Measurements from ENCODE around the gene SPDYE16.
"Not testable (repeated sequence)": the region's sequence is repeated elsewhere in the genome, so short reads cannot be mapped to it uniquely, and the experiment has no call there.

The SPDYE16 gene

DNA sequence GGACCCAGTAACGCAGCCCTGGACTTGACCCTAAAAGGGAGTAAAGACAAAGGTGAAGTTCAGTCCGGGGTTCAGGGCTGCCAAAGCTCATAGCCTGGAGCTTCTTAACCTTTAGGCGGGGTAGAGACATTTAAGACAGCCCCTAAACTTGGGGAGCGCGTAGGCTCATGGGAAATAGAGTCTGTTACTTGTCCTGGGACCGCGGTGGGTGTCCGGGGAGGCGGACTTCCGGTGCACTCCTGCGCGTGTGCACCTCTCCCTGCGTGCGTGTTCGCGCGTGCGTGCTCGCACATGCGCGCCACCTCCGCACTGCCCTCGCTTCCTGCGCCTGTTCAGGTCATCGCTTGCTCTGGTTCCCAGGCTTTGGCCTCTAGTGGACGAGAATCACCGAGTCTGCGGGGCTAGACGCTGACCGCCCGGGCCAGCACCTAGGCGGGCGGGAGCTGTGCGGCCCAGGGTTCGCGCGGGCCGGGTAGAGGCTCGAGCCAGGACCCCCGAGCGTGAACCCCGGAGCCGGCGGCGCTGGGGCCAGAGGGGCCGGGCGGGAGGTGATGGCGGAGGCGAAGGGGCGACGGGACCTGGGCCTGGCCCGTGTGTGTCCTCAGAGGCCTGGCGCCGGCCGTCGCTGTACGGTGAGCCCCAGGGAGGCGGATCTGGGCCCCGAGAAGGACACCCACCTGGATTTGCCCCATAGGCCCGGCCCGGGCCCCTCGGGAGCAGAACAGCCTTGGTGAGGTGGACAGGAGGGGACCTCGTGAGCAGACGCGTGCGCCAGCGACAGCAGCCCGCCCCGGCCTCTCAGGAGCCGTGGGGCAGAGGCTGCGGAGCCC is 6.1 kb upstream of the SPDYE16 start:
- not testable (repeated sequence) for FAIRE-seq

GRCh38 chr7:76531643-76532042 is 11.5 kb downstream of the SPDYE16 start:
- FAIRE-seq: not testable (repeated sequence)

- FAIRE-seq: not testable (repeated sequence)
These were observed 16.9 kb downstream of the SPDYE16 start for GRCh38 chr7:76526183-76526582.

GRCh38 chr7:76516932-76517331 is 26.2 kb downstream of the SPDYE16 start:
- FAIRE-seq: not testable (repeated sequence)

GRCh38 chr7:76515999-76516443 is 27.1 kb downstream of the SPDYE16 start:
- no peak for FAIRE-seq

DNA sequence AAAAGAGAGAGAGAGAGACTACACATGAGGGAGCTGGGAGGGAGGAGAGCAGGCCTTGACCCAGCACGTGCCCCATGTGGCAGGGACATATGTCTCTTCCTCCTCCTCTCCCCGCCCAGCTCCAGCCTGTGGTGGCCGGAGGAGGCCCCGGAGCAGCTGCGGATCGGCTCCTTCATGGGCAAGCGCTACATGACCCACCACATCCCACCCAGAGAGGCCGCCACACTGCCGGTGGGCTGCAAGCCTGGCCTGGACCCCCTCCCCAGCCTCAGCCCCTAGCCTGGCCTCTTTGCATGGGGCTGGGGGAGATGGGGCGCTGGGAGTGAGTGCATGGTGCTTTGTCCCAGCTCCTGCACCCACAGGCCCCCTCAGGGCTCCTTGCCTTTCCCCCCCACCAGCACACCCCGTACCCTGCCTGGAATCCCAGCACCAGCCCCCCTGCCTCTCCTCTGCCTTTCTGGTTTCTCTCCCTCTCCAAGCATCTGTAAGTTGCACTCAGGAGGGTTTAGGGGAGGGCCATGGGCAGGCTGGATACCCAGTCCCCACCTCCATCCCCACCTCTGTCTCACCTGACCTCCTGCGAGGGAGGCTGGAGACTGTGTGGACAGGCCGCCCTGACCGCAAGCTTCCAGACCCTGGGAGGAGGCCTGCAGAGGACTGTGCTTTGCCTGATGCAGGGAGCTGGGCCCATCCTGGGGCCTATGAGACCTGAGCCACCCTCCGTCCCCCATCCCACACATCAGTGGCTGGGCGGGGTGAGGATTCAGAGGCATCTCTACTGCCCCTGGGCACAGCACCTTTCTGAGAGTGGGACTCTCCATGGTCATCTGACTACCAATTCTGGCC is 27.9 kb downstream of the SPDYE16 start:
- no peak for FAIRE-seq

DNA sequence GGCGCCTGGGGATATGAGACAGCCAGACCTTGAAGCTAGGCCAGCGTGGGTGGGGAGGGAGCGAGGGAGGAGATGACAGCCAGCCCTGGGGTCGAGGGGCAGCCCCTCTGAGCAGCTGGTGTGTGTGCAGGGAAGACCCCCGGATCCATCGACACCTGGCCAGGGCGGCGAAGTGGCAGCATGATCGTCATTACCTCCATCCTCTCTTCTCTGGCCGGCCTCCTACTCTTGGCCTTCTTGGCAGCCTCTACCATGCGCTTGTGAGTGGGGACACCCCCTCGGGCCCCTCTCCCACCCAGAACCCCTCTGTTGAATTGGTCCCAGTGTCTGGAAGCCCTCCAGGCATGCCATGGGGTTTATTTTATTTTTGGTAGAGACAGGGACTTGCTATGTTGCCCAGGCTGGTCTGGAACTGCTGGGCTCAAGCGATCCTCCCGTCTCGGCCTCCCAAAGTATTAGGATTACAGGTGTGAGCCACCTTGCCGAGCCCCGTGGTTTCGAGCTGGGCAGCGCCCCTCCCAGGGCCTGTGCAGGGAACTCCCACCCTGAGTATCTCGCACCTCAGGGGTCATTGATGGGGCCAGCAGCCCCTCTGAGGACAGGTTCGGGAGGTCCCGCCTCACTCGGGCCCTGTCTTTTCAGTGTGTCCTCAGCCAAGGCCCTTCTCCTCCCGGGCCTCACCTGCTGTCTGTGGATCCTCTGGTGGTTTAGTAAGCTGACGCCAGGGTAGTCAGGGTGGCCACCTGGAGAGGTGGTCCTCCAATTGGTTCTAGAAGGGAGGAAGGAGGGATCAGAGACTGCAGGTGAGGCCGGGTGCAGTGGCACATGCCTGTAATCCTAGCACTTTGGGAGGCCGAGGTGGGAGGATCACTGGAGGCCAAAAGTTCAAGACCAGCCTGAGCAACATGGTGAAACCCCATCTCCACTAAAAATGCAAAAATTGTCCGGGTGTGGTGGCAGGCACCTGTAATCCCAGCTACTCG is 29.0 kb downstream of the SPDYE16 start:
- FAIRE-seq: no peak

DNA sequence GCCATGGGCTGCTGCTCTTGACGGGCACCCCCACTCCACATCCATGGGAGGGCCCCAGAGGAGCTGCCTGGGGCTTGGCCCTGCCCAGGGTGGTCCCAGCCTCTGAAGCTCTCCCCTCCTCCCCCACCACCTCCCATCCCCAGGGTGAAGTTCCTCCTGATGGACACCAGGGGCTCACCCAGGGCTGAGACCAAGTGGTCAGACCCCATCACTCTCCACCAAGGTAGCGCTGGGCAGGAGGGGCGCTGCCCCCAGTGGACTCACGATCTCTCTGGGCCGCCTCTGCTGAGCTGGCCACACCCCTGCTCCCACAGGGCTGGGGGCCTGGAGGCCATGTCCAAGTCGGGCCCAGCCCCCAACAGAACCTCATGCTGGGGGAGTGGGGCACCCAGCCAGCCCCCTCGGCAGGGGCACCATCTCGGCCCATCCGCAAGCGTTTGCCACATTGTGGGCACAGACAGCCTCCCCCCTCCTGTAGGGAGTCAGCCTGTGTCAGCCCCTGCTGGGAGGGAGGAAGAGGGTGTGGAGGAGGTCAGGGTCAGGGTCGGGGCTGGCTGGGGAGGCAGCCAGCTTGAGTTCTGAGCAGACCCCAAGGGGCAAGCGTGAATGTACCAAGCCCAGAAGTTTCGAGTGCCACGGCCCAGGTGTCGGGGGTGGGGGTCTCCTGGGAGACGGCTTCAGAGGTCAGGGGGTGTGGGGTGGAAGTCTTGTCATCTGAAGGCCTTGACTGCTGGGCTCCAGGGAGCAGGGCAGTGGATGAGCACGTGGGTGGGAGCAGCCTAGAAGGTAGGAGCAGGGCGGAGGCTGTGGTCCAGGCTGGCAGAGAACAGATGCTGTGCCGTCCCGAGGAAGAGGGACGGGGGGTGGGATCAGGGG is 29.9 kb downstream of the SPDYE16 start:
- FAIRE-seq: no peak

- not testable (repeated sequence) for FAIRE-seq
These were observed 30.9 kb downstream of the SPDYE16 start for GRCh38 chr7:76511911-76512885.

DNA sequence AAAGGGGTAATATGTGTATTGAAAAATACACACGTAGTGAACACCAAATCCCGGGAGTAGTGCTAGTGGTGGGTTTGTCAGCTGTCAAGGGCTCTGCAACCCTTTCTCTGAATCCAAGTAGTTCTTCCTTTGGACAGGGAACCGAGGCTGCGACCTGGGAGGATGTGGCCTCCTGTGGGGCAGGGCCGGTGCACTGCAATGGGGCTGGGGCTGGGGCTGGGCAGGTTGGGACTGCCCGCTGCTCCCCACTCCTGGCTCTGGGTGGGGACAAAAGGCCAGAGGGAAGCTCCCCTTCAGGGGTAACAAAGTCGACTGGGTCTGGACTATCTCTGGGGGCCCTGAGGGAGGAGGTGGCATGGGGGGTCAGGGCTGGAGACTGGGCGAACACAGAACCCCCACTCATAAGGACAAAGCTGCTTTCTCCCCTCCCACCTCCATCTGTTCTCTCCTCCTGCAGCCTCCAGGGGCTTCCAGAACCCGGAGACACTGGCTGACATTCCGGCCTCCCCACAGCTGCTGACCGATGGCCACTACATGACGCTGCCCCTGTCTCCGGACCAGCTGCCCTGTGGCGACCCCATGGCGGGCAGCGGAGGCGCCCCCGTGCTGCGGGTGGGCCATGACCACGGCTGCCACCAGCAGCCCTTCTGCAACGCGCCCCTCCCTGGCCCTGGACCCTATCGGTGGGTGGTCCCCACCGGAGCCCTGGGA is 31.7 kb downstream of the SPDYE16 start:
- not testable (repeated sequence) for FAIRE-seq

GRCh38 chr7:76509931-76510877 is 32.9 kb downstream of the SPDYE16 start, which contains the start of gene UPK3B:
Gene UPK3B, plus strand, starts transcription at chr7:76510552. Its CDS starts 101 bp downstream, at chr7:76510653.
- no peak for FAIRE-seq

GRCh38 chr7:76507723-76508406 is 35.2 kb downstream of the SPDYE16 start:
- no peak for FAIRE-seq

GRCh38 chr7:76506643-76507042 is 36.5 kb downstream of the SPDYE16 start:
- not testable (repeated sequence) for FAIRE-seq

DNA sequence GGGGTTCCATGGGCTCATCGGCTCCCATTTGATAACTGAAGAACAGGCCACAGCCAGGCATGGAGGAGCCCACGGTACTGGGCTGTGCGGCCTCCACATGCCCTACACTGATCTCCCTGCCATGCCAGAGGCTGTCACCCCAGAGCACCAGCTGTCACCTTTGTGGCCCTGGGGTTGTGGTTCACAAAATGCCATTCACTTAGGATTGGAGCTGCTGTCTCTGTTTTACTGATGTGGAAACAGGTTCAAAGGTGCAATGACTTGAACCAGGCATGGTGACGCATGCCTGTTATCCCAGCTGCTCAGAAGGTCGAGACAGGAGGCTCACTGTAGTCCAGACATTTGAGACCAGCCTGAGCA is 37.0 kb downstream of the SPDYE16 start:
- no peak for FAIRE-seq

DNA sequence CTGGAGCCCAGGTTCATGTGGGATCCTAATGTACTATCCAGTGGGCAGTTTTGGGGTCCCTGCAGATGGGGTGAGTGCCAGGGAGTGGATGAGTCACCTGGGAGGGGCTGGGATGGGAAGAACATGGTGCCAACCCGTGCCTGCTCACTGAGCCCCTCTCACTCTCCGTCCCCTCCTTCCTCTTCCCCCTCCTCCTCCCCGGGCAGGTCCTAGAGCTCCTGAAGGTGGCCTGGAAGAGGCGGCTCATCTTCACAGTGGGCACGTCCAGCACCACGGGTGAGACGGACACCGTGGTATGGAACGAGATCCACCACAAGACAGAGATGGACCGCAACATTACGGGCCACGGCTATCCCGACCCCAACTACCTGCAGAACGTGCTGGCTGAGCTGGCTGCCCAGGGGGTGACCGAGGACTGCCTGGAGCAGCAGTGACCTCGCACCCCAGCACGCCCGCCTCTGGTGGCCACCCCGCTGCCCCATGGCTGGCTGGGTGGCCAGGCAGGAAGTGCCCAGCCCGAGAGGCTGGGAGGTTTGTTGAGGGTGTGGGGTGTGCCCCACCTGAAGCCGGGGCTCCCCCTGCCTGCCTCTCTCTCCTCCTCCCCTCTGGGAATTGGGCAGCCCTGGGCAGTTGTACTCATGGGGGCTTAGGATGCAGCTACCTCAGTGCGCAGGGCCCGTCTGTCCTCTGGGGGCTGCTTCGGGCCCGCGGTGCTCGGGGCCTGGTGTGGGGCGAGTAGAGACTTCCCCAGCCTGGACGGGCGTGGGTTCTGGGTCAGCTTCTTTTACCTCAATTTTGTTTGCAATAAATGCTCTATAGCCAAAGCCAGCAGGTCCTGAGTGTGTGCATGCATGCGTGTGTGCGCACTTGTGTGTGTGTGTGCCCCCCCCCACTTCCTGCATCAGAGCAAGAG is 37.7 kb downstream of the SPDYE16 start:
- no peak for FAIRE-seq

DNA sequence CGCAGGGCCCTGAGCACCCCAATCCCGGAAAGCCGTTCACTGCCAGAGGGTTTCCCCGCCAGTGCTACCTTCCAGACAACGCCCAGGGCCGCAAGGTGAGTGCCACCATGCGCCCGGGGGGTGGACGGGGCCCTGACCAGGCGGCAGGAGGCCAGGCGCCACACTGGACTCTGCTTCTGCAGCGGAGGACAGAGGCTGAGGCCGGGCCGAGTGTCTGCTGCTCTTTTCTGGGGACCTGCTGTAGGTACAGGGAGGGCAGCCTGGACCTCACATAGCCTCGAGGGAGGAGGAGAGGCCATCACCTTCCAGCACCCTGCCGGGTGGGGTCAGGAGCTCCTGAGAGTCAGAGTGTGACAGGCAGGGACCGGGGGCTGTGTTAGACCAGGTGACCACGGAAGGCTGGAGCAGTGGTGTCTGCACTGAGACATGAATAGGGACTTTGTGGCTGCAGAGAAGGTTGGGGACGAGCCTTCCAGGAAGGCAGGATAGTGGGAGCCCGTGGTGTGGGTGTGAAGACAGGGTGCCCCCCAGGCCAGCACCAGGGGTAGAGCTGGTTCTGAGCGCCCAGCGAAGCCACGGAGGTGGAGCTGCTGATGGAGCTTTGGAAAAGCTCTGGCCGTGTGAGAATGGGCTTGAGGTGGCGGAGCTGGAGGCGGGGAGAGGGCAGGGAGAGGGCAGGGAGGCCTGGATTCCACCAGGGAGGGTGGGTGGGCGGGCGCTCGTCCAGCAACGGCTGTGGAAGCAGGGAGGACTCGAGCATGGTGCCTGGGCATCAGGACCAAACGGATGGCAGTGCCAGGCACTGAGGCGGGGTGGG is 38.5 kb downstream of the SPDYE16 start:
- not testable (repeated sequence) for FAIRE-seq

Data from islet of Langerhans (tissue), 1 donor.